Neural cell (in vitro differentiated cells): Measurements from ENCODE around the gene DGKA. TPM values are rescaled to one million over a fixed set of nuclear protein-coding genes. Genes with fewer than 3 reads are reported as not detected.

ENCODE experiments used
- H2AFZ ChIP-seq: fragments of 200-600, 300-800 bp; sonication (generic), shearing (Covaris generic); 2 replicates; pipeline ENCODE4 v1.6.0; 2014; ENCODE audit warnings: low read depth, mild to moderate bottlenecking, antibody characterized with exemption, low read length, moderate library complexity
- H3F3A ChIP-seq: fragments of 200-600 bp; shearing (Covaris generic); 2 replicates; pipeline ENCODE4 v1.6.1; 2016; ENCODE audit warnings: mild to moderate bottlenecking, moderate library complexity, mixed read lengths, antibody characterized with exemption, low read length; ENCODE audit not compliant: insufficient read depth, poor library complexity, severe bottlenecking
- H3K27ac ChIP-seq: fragments of 200-600, 300-800 bp; sonication (generic), shearing (Covaris generic); 2 replicates; pipeline ENCODE4 v1.5.1; 2014; ENCODE audit warnings: mild to moderate bottlenecking, low read length, moderate library complexity
- H3K27me3 ChIP-seq: fragments of 300-800, 200-600 bp; sonication (generic), shearing (Covaris generic); 2 replicates; pipeline ENCODE4 v1.6.0; 2014; ENCODE audit warnings: mild to moderate bottlenecking, low read depth, low read length, moderate library complexity; ENCODE audit not compliant: insufficient read depth
- H3K36me3 ChIP-seq: fragments of 300-800, 200-600 bp; sonication (generic), shearing (Covaris generic); 2 replicates; pipeline ENCODE4 v1.5.1; 2014; ENCODE audit warnings: mild to moderate bottlenecking, antibody characterized with exemption, low read length, moderate library complexity; ENCODE audit not compliant: insufficient read depth
- H3K4me2 ChIP-seq: fragments of 300-800, 200-600 bp; sonication (generic), shearing (Covaris generic); 2 replicates; pipeline ENCODE4 v1.6.0; 2014; ENCODE audit warnings: mild to moderate bottlenecking, low read length
- H3K4me3 ChIP-seq: fragments of 300-800, 200-600 bp; sonication (generic), shearing (Covaris generic); 2 replicates; pipeline ENCODE4 v1.5.1; 2014; ENCODE audit warnings: mild to moderate bottlenecking, low read length, moderate library complexity
- H3K79me2 ChIP-seq: fragments of 200-600 bp; shearing (Covaris generic); replicated peaks from 2 replicates; pipeline ENCODE4 v1.6.0; 2014; ENCODE audit warnings: mild to moderate bottlenecking, low read length, moderate library complexity; ENCODE audit not compliant: insufficient read depth
- H3K9ac ChIP-seq: fragments of 300-800, 200-600 bp; sonication (generic), shearing (Covaris generic); 2 replicates; pipeline ENCODE4 v1.6.1; 2016; ENCODE audit warnings: mild to moderate bottlenecking, low read length, mixed read lengths
- H3K9me2 ChIP-seq: fragments of 200-600 bp; shearing (Covaris generic); 2 replicates; pipeline ENCODE4 v1.6.1; 2016; ENCODE audit warnings: mild to moderate bottlenecking, low read length, mixed read lengths; ENCODE audit not compliant: insufficient read depth
- H3K9me3 ChIP-seq: fragments of 200-600, 300-800 bp; sonication (generic), shearing (Covaris generic); 2 replicates; pipeline ENCODE4 v1.6.1; 2016; ENCODE audit warnings: mild to moderate bottlenecking, mixed run types, low read length, moderate library complexity, mixed read lengths
- H4K20me1 ChIP-seq: fragments of 200-600 bp; shearing (Covaris generic); 2 replicates; pipeline ENCODE4 v1.6.1; 2016; ENCODE audit warnings: mild to moderate bottlenecking, mixed run types; ENCODE audit not compliant: insufficient read depth
- CTCF ChIP-seq: fragments of 450-650 bp; IDR thresholded peaks from 2 replicates; pipeline ENCODE4 v1.5.1; 2014; ENCODE audit warnings: antibody characterized with exemption, mild to moderate bottlenecking, moderate library complexity; ENCODE audit not compliant: poor library complexity, severe bottlenecking
- EP300 ChIP-seq: fragments of 450-650 bp; conservative IDR thresholded peaks from 2 replicates; pipeline ENCODE4 v1.6.1; 2014; ENCODE audit warnings: antibody characterized with exemption, mild to moderate bottlenecking, moderate library complexity; ENCODE audit not compliant: poor library complexity, severe bottlenecking
- EZH2 ChIP-seq: fragments of 200-600, 300-800 bp; shearing (Covaris generic), sonication (generic); IDR thresholded peaks from 2 replicates; pipeline ENCODE4 v1.6.1; 2014; ENCODE audit warnings: antibody characterized with exemption, low read length, borderline replicate concordance, mild to moderate bottlenecking; ENCODE audit not compliant: insufficient read depth, poor library complexity, severe bottlenecking
- MXI1 ChIP-seq: fragments of 450-650 bp; conservative IDR thresholded peaks from 2 replicates; pipeline ENCODE4 v1.6.1; 2014; ENCODE audit warnings: antibody characterized with exemption, mild to moderate bottlenecking; ENCODE audit not compliant: poor library complexity, severe bottlenecking
- POLR2AphosphoS5 ChIP-seq: IDR thresholded peaks from 2 replicates; pipeline ENCODE4 v1.6.1; 2012
- RAD21 ChIP-seq: fragments of 450-650 bp; conservative IDR thresholded peaks from 2 replicates; pipeline ENCODE4 v1.6.1; 2014; ENCODE audit warnings: antibody characterized with exemption, mild to moderate bottlenecking, moderate library complexity
- REST ChIP-seq: IDR thresholded peaks from 2 replicates; pipeline ENCODE4 v1.6.1; 2012; ENCODE audit warnings: borderline replicate concordance
- SMC3 ChIP-seq: fragments of 450-650 bp; conservative IDR thresholded peaks from 2 replicates; pipeline ENCODE4 v1.6.1; 2014; ENCODE audit warnings: antibody characterized with exemption, mild to moderate bottlenecking, moderate library complexity; ENCODE audit not compliant: poor library complexity
- TAF1 ChIP-seq: IDR thresholded peaks from 2 replicates; pipeline ENCODE4 v1.6.1; 2012; ENCODE audit warnings: low read depth
- polyA plus RNA-seq: library from polyadenylated mRNA; depleted of rRNA; stranded (reverse); fragments of >200 nt; gene quantifications from 2 replicates; pipeline ENCODE4 v1.2.3, GENCODE V29; 2014

The DGKA gene
- polyA plus RNA-seq, 1 donor from 2014 or later, result 1.1 TPM

GRCh38 chr12:55969356-55969755 is 38.4 kb downstream of the DGKA start:
- H3K79me2 ChIP-seq, result peaks cover 12% of the 10 kb centered on the region
- no peaks in the 10 kb centered on the region for H3K9me3 ChIP-seq
- H3K4me2 ChIP-seq, result no peak overlapping the region
- H3K36me3 ChIP-seq, result no peaks in the 10 kb centered on the region
- no peaks in the 10 kb centered on the region for H3K27me3 ChIP-seq
- no peak overlapping the region for H2AFZ ChIP-seq
- no peaks in the 10 kb centered on the region for H3F3A ChIP-seq
- no peaks in the 10 kb centered on the region for H3K9me2 ChIP-seq
- TF ChIP-seq RAD21 (no peak), MXI1 (no peak), POLR2AphosphoS5 (no peak), EP300 (no peak), SMC3 (no peak), TAF1 (no peak), EZH2 (no peak), CTCF (no peak), REST (no peak)
- no peaks in the 10 kb centered on the region for H4K20me1 ChIP-seq
- no peak overlapping the region for H3K27ac ChIP-seq
- H3K9ac ChIP-seq, result no peak overlapping the region
- H3K4me3 ChIP-seq, result no peak overlapping the region

GRCh38 chr12:55970775-55971174 is 39.8 kb downstream of the DGKA start:
- Histone ChIP-seq H3K9me3 (no peaks in the 10 kb centered on the region), H3F3A (no peaks in the 10 kb centered on the region), H3K9ac (no peak overlapping the region), H3K4me2 (no peak overlapping the region), H4K20me1 (no peaks in the 10 kb centered on the region), H3K27ac (no peak overlapping the region), H3K4me3 (no peak overlapping the region), H2AFZ (no peak overlapping the region), H3K9me2 (no peaks in the 10 kb centered on the region), H3K79me2 (peaks cover 27% of the 10 kb centered on the region), H3K27me3 (no peaks in the 10 kb centered on the region), H3K36me3 (no peaks in the 10 kb centered on the region)
- TF ChIP-seq POLR2AphosphoS5 (no peak), CTCF (no peak)
